ENCODE measurements around the gene TMEM174. TPM values are rescaled to one million over a fixed set of nuclear protein-coding genes. Genes with fewer than 3 reads are reported as not detected.
"Not testable (repeated sequence)": the region's sequence is repeated elsewhere in the genome, so short reads cannot be mapped to it uniquely, and the experiment has no call there.

The TMEM174 gene
- total RNA-seq, 1 donor from 2014 or later: not detected

DNA sequence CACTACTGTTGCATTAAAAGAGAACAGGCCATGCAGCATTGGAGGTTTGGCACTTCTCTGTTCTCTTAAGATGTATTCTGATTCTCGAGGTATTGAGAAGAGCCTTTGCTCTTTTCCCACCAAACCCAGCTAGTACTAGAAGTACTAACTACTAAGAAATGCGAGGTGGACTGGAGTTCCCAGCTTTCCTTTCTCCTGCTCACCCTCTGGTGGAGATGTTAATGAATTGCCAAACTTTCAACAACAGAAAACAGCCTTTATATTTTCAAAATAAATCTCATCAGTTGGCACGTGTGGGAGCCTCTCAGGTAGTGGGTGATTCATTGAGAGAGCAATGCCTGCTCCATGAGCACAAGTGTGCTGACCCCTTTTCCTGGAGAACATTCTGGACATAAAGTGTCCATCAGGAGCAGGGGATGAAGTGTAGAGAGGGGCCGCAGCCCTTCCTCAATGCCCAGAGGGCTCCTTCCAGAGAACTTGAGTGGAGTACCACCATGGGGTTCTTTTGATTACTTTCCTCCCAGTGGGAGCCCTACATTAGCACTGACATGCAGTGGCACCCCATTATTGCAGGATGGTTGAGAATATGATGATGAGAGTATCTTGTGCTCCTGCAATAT, 45.7 kb downstream of the TMEM174 start:
- no peak for DNase-seq (ENCODE audit: low spot score)
- ATAC-seq: no peak

DNA sequence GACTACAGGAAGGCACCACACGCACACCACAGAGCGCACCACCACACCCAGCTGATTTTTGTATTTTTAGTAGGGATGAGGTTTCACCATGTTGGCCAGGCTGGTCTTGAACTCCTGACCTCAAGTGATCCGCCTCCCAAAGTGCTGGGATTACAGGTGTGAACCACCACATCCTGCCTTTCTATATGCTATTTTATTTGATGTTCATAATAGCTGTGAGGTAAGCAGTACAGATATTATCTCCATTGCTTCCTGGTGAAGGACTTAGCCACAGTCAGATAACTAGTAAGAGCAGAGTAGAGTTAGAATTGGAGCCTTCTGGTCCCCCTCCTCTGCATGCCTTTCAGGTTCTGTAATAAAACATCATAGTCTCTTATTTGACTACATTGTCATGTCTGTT, 46.3 kb downstream of the TMEM174 start:
- ATAC-seq; DNase-seq (ENCODE audit: low spot score): not testable (repeated sequence)

DNA sequence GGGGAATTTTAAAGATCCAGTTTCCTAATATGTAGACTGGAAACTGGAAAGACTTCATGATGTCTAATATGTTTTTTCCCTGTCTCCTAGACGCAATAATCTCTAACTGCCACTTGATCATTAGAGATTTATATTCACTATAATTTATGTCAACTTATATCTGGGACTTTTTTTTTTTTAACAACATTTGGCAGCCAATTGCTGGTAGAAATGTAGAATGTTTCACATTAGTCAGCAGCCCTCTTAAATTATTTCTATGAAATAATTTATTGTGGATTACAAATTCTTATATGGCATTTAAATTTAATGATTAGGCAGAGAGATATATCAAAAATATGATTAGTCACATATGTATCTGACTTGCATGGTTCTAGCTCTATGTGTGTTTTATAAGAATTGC, 48.2 kb downstream of the TMEM174 start:
- no peak for DNase-seq (ENCODE audit: low spot score)
- no peak for ATAC-seq

DNA sequence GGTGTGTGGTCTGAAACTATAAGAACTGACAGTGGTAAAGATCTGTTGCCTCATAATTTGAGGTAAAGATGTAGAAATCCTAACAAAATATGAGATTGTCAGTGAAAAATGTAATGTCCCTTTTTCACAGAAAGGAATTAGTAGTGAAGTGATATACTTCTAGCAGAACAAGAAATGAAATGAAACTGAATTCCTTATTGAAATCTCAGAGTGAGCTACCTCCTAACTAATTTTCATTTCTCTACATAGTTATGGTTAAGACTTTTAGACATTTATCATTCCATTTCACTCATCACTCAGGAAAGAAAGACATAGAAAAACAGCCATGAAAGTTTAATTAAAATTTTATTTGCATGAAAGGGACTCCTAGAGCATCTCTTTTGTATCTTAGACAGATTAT, 48.7 kb downstream of the TMEM174 start:
- DNase-seq (ENCODE audit: low spot score) (no peak), ATAC-seq (no peak)

DNA sequence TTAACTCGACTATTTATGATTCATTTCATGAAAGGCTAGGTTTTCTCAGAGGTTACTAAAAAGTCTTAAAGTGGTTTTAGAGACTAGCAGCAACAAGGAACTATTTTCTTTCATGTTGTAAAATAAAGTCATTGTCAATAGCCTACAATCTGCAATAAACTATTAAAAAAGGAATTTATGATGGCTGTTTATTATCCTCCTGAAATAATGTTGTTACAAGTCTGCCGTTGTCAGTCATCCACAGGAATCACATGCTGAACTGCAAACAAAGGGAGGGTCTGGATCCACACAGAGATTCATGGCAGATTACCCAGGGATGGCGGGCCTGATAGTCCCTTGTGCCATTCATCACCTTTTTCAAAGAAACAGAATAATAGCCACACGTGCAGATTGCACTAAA, 49.2 kb downstream of the TMEM174 start:
- DNase-seq (ENCODE audit: low spot score) (no peak), ATAC-seq (no peak)

Other genes starting within 250 kb of the TMEM174 start
- 9.4 TPM for gene FCHO2, start 217.2 kb upstream of the TMEM174 start, total RNA-seq
- gene TMEM171, start 52.6 kb upstream of the TMEM174 start, total RNA-seq: 0.98 TPM

Measured in left lobe of liver (tissue), 2 donors.